ENCODE results near the gene LRRC17. TPM values are rescaled to one million over a fixed set of nuclear protein-coding genes. Genes with fewer than 3 reads are reported as not detected.

Gene LRRC17
- total RNA-seq, 6 experiments from 2014 or later: 0.64 to 1.8 (median 1.3) TPM

DNA sequence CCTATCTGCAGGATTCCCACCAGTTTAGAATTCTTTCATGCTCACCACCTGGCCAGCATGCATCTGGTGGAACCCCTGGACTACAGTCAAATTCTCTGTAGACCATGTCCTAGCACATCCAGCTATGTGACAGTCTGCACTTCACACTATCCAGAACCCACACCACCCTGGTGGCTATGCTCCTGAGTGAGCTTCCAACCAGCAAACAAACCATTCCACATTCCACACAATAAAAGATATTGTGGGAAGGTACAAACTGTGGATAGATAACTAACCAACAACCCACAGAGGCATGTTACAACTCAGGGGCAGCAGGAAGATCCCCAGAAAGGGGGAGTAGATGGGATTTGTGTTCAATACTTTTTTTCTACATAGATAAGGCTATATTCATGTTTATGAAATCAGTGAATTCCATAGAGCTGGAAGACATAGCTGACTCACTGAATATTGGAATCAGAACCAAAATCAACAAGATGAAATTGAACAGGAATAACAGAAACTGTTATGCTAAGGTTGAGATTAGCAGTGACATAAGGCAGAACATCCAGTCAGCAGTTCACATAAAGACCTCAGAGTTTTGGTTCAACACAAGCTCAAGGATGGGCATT, 72.5 kb downstream of the LRRC17 start:
- intact Hi-C loops (cut with DNase I): no loop called here
- TF ChIP-seq POLR2A (IDR thresholded peaks at IDR 0.05) (no peak), CTCF (IDR thresholded peaks at IDR 0.05) (no peak)
- ATAC-seq: no peak

GRCh38 chr7:102988088-102988487, 75.3 kb downstream of the LRRC17 start:
- H3K4me3 ChIP-seq: no peak overlapping the region
- no peaks in the 10 kb centered on the region for H3K27me3 ChIP-seq
- no peaks in the 10 kb centered on the region for H3K36me3 ChIP-seq
- H3K9me3 ChIP-seq: no peaks in the 10 kb centered on the region
- intact Hi-C loops (cut with DNase I): no loop called here
- H3K27ac ChIP-seq: no peak overlapping the region
- TF ChIP-seq CTCF (IDR thresholded peaks at IDR 0.05): no peak
- TF ChIP-seq POLR2A (IDR thresholded peaks at IDR 0.05): no peak
- no peak for DNase-seq
- peaks cover 0 to 6% (median 0%) of the 10 kb centered on the region in 4 donors for H3K4me1 ChIP-seq
- WGBS (ENCODE audit: insufficient coverage, low coverage, low lambda C conversion rate, missing lambda C conversion rate): 69% methylated on average over 2 of the region's 2 CpGs
- ATAC-seq: no peak

More for the DNA sequence above, 72.5 kb downstream of the LRRC17 start:
- Histone ChIP-seq H3K27ac (no peak overlapping the region), H3K36me3 (no peaks in the 10 kb centered on the region), H3K4me3 (no peak overlapping the region), H3K4me1 (no peaks in the 10 kb centered on the region), H3K9me3 (no peaks in the 10 kb centered on the region), H3K27me3 (no peaks in the 10 kb centered on the region)
- no peak for DNase-seq

DNA sequence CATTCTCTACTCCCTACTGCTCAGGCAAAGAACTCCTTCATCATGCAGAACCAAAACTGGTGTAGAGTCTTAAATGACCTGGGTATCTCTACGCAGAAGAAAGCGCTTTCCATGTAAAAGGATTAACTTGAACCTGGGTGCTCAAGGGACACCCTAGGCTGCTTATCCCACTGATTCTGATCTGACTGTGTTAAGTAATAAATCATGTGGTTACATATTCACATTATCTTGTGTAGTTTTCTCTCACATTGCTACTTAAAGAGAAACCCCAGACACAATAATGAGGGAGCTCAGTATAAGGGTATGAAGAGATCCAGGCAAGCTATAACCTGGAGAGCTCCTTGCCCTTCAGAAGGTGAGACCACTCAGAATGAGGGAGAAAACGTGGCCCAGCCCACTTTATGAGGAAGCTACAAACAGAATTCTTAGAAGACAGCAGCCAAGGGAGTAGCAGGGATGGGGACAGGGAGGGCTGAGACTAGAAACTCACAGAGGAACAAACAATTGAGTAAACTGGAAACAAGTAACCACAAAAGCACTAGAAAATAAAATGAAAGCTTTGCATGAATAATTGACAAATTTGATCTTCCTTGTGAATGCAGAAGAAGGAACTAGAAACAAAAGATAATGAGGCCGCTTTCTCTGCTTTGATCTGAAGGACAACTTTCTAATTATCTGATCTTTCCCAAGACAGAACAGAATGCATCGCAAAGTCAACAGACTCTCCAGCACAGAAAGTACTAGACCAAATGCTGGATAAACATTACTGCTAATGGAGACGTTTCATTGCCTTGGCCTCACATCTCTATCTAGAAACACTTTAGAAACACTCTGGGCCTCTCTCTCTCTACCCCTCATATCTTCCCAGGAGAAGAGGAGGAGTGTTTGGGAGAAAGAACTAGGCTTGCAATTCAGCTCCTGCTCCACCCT, 76.1 kb downstream of the LRRC17 start:
- Histone ChIP-seq H3K27me3 (no peaks in the 10 kb centered on the region), H3K4me1 (peaks cover 0 to 14% (median 0%) of the 10 kb centered on the region in 4 donors), H3K36me3 (no peaks in the 10 kb centered on the region), H3K9me3 (no peaks in the 10 kb centered on the region), H3K4me3 (no peak overlapping the region), H3K27ac (no peak overlapping the region)
- WGBS (ENCODE audit: insufficient coverage, low coverage, low lambda C conversion rate, missing lambda C conversion rate): 62% methylated on average over 6 of the region's 6 CpGs
- TF ChIP-seq POLR2A (IDR thresholded peaks at IDR 0.05) (no peak), CTCF (IDR thresholded peaks at IDR 0.05) (no peak)
- no peak for DNase-seq
- intact Hi-C loops (cut with DNase I): no loop called here
- ATAC-seq: no peak

GRCh38 chr7:102990642-102991041, 77.8 kb downstream of the LRRC17 start:
- intact Hi-C loops (cut with DNase I): no loop called here
- TF ChIP-seq POLR2A (IDR thresholded peaks at IDR 0.05): no peak
- no peak for TF ChIP-seq CTCF (IDR thresholded peaks at IDR 0.05)
- Histone ChIP-seq H3K36me3 (no peaks in the 10 kb centered on the region), H3K4me1 (peaks cover 0 to 15% (median 0%) of the 10 kb centered on the region in 4 donors), H3K27ac (no peak overlapping the region), H3K4me3 (no peak overlapping the region), H3K27me3 (no peaks in the 10 kb centered on the region), H3K9me3 (no peaks in the 10 kb centered on the region)
- 54% methylated on average over 2 of the region's 2 CpGs for WGBS (ENCODE audit: insufficient coverage, low coverage, low lambda C conversion rate, missing lambda C conversion rate)
- DNase-seq: no peak
- no peak for ATAC-seq

All from right lobe of liver (tissue), 6 donors.